Activated CD8-positive, alpha-beta memory T cell treated with anti-CD3 and anti-CD28 coated beads, Interleukin-2, amount 50 U/mL, for 1 hour (primary cell): ENCODE data around the gene ARFGEF2.
"Not testable (repeated sequence)": the region's sequence is repeated elsewhere in the genome, so short reads cannot be mapped to it uniquely, and the experiment has no call there.

Source experiments
- DNase-seq: peaks from one replicate; pipeline ENCODE4 v3.0.0-alpha.2; 2020; ENCODE audit errors: extremely low read depth

ARFGEF2 gene

GRCh38 chr20:49074521-49074920 lies 153.0 kb downstream of the ARFGEF2 start:
- no peak for DNase-seq

- no peak for DNase-seq
Observed at GRCh38 chr20:49078310-49078709, 156.8 kb downstream of the ARFGEF2 start.

- DNase-seq: not testable (repeated sequence)
Observed at GRCh38 chr20:49082295-49082694, 160.8 kb downstream of the ARFGEF2 start.
